MCF 10A (cell line): ENCODE results near the gene SDK1. TPM values are rescaled to one million over a fixed set of nuclear protein-coding genes. Genes with fewer than 3 reads are reported as not detected.

ENCODE experiments used
- BruUV-seq: library from RNA; stranded (reverse); fragments of 400-500 nt; replicated peaks from 2 replicates; lab custom pipeline; 2021; lab: Mats Ljungman, UMichigan
- CTCF ChIA-PET: fragments of 300-600 bp; sonication (Branson Sonifier 250); formaldehyde crosslinking; extraction: SDS; loops from one replicate; lab custom pipeline; 2021; ENCODE audit warnings: antibody characterized with exemption, inconsistent platforms; lab: Yijun Ruan, JAX
- POLR2A ChIA-PET: fragments of 300-600, 350-650 bp; sonication (Branson Sonifier 250); formaldehyde crosslinking; extraction: SDS; loops from one replicate; lab custom pipeline; 2020; ENCODE audit warnings: antibody characterized with exemption, inconsistent platforms; lab: Yijun Ruan, JAX
- DNase-seq: peaks from one replicate; pipeline ENCODE4 v3.0.0-alpha.2; 2018; ENCODE audit not compliant: unreplicated experiment
- H3K27ac Mint-ChIP-seq: one replicate; pipeline ENCODE4 v1.8.0; 2022; ENCODE audit warnings: mild to moderate bottlenecking, low read depth, mixed read lengths; ENCODE audit not compliant: unreplicated experiment
- H3K27me3 Mint-ChIP-seq: one replicate; pipeline ENCODE4 v1.8.0; 2022; ENCODE audit warnings: mixed read lengths; ENCODE audit not compliant: insufficient read depth, unreplicated experiment
- H3K36me3 Mint-ChIP-seq: one replicate; pipeline ENCODE4 v1.8.0; 2022; ENCODE audit warnings: mild to moderate bottlenecking, moderate library complexity, mixed read lengths; ENCODE audit not compliant: insufficient read depth, unreplicated experiment
- H3K4me1 Mint-ChIP-seq: one replicate; pipeline ENCODE4 v1.8.0; 2022; ENCODE audit warnings: mixed read lengths; ENCODE audit not compliant: insufficient read depth, unreplicated experiment
- H3K4me3 Mint-ChIP-seq: one replicate; pipeline ENCODE4 v1.8.0; 2022; ENCODE audit warnings: mild to moderate bottlenecking, moderate library complexity, mixed read lengths; ENCODE audit not compliant: unreplicated experiment
- H3K9me3 Mint-ChIP-seq: one replicate; pipeline ENCODE4 v1.8.0; 2022; ENCODE audit warnings: mixed read lengths; ENCODE audit not compliant: unreplicated experiment
- intact Hi-C: fragments of 100-400 bp; cut with micrococcal nuclease; formaldehyde crosslinking; loops from 2 replicates; pipeline ENCODE4 v1.14.1; 2022
- total RNA-seq: library from RNA; stranded (reverse); gene quantifications from 2 replicates; pipeline ENCODE4 v1.2.3, GENCODE V29; 2022
- TF ChIP-seq, protein P1 (sequence below): fragments of 200-600 bp; IDR thresholded peaks from one replicate; pipeline ENCODE4 v1.8.0; 2022; ENCODE audit warnings: antibody characterized with exemption, mild to moderate bottlenecking; ENCODE audit not compliant: unreplicated experiment

The SDK1 gene
- total RNA-seq, 1 experiment from 2014 or later = 3.3 TPM

DNA sequence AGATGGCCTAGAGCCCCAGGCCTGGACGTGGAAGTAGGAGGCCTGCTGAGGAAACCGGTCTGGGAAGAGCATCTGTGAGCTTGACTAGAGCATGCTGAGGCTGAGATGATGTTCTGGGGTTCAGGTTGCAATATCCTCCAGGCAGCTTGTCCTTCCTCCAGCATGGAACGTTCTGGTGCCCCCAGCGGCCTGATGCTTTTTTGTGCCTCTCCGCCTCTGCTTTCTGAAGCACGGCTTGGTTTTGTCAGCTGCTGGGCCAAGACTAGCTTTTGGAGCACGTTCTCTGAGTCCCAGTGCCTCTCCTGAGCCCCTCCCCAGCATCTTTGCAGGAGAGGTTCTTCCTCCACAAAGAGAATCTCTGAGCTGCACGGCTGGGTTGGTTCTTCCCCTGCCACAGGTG lies 699.1 kb downstream of the SDK1 start:
- no peak for DNase-seq
- Mint-ChIP-seq H3K27me3 (peaks cover 12% of the 10 kb centered on the region), H3K4me3 (no peak overlapping the region), H3K9me3 (no peaks in the 10 kb centered on the region), H3K27ac (no peak overlapping the region), H3K4me1 (no peaks in the 10 kb centered on the region), H3K36me3 (no peaks in the 10 kb centered on the region)
- intact Hi-C loops = no loop called here
- POLR2A ChIA-PET = interaction anchor here (0.6 kb wide), 1 partner anchor 745 kb away, joined by 3 read pairs; no protein-coding TSS in a partner anchor
- no TSS peak for BruUV-seq
- CTCF ChIA-PET = interaction anchor here (0.6 to 0.7 kb wide), 3 partner anchors 14 to 390 kb away, joined by 3 to 4 read pairs (median 3); no protein-coding TSS in a partner anchor
- TF ChIP-seq, protein P1, sequence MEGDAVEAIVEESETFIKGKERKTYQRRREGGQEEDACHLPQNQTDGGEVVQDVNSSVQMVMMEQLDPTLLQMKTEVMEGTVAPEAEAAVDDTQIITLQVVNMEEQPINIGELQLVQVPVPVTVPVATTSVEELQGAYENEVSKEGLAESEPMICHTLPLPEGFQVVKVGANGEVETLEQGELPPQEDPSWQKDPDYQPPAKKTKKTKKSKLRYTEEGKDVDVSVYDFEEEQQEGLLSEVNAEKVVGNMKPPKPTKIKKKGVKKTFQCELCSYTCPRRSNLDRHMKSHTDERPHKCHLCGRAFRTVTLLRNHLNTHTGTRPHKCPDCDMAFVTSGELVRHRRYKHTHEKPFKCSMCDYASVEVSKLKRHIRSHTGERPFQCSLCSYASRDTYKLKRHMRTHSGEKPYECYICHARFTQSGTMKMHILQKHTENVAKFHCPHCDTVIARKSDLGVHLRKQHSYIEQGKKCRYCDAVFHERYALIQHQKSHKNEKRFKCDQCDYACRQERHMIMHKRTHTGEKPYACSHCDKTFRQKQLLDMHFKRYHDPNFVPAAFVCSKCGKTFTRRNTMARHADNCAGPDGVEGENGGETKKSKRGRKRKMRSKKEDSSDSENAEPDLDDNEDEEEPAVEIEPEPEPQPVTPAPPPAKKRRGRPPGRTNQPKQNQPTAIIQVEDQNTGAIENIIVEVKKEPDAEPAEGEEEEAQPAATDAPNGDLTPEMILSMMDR = no peak

DNA sequence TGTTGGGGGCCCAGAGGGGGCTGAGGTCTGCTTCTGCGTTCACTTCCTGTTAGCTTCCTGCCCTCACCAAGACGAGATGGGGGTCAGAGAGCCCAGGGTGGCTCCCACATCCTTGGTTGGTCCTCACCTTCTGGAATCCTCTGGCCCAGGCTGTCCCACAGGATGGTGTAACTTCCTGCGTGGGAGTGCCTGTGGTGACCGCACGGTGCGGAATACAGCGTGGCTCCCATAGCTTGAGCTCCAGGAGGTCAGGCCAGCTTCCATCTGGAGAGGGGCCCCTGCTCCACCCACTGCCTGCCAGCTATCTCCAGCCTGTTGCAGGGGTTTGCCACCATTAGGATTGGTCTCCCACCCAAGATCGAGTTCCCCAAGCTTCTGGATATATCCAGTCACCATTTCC lies 699.9 kb downstream of the SDK1 start:
- no peaks in the 10 kb centered on the region for H3K36me3 Mint-ChIP-seq
- CTCF ChIA-PET = interaction anchor here (0.7 kb wide), 1 partner anchor 390 kb away, joined by 3 read pairs; no protein-coding TSS in a partner anchor

DNA sequence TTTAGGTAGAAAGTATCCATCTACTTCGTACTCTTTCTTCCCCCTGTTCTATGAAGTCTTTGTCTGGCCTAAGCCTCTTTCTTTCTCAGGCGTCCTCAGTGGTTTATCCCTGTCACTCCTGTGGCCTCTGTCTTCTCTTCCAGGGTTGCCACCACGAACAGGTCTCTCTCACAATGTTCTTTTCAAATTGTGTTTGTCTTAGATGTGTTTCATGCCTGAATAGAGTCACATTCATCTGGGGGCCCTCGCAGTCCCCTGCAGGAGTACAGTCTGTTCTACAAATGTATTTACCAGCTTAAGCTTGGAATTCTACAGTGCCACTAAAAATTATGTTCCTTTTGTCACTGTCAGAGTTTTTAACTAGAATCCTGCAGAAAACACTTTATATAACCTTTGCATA lies 700.7 kb downstream of the SDK1 start:
- no TSS peak for BruUV-seq
- no peaks in the 10 kb centered on the region for H3K4me1 Mint-ChIP-seq
- DNase-seq = no peak
- no peak overlapping the region for H3K4me3 Mint-ChIP-seq
- peaks cover 12% of the 10 kb centered on the region for H3K27me3 Mint-ChIP-seq
- ChIA-PET CTCF (no interaction called here), POLR2A (no interaction called here)
- intact Hi-C loops = no loop called here
- H3K27ac Mint-ChIP-seq = no peak overlapping the region
- TF ChIP-seq, protein P1 = no peak
- H3K9me3 Mint-ChIP-seq = no peaks in the 10 kb centered on the region
- peaks cover 2% of the 10 kb centered on the region for H3K36me3 Mint-ChIP-seq

More for the DNA sequence above, 699.9 kb downstream of the SDK1 start:
- Mint-ChIP-seq H3K27ac (no peak overlapping the region), H3K4me3 (no peak overlapping the region), H3K4me1 (no peaks in the 10 kb centered on the region), H3K27me3 (peaks cover 12% of the 10 kb centered on the region), H3K9me3 (no peaks in the 10 kb centered on the region)
- TF ChIP-seq, protein P1 = no peak
- no TSS peak for BruUV-seq
- POLR2A ChIA-PET = no interaction called here
- DNase-seq = no peak
- intact Hi-C loops = no loop called here

DNA sequence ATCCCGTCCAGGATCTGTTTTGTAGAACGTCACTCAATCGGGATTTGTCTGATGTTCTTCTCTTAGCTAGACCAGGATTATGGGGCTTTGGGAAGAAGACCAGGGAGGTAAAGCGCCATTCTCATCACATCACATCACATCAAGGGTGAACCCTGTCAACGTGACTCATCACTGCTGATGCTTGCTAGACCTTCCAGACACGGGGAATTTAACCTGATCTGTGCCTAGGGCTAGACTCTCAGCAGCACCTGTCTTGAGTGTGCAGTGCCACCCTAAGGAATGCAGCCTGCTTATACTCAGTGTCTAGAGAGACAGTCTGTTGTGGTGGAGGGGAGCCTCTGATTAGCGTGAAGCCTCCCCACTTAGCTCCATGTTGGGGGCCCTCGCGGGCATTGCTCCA lies 702.5 kb downstream of the SDK1 start:
- DNase-seq = peak; percentile 7
- H3K9me3 Mint-ChIP-seq = no peaks in the 10 kb centered on the region

More for the DNA sequence above, 702.5 kb downstream of the SDK1 start:
- H3K4me3 Mint-ChIP-seq = no peak overlapping the region
- TF ChIP-seq, protein P1 = no peak
- H3K36me3 Mint-ChIP-seq = peaks cover 6% of the 10 kb centered on the region
- ChIA-PET POLR2A (no interaction called here), CTCF (interaction anchor here (0.6 kb wide), 1 partner anchor 259 kb away, joined by 3 read pairs; no protein-coding TSS in a partner anchor)
- no peaks in the 10 kb centered on the region for H3K4me1 Mint-ChIP-seq
- intact Hi-C loops = no loop called here
- no peak overlapping the region for H3K27ac Mint-ChIP-seq
- H3K27me3 Mint-ChIP-seq = peaks cover 11% of the 10 kb centered on the region
- BruUV-seq = no TSS peak
